Mesothelial cell of epicardium (in vitro differentiated cells): Measurements from ENCODE around the gene HNRNPM. TPM values are rescaled to one million over a fixed set of nuclear protein-coding genes. Genes with fewer than 3 reads are reported as not detected.
A peak's percentile ranks its signal among the peaks of the same experiment; 100 is the strongest.

ENCODE experiments used
- DNase-seq, 2 experiments: peaks; one replicate each; pipeline ENCODE4 v3.0.0; 2021; ENCODE audit warnings: low spot score in 2 of 2; ENCODE audit not compliant: unreplicated experiment in 2 of 2
- H3K27ac Mint-ChIP-seq: 2 replicates; pipeline ENCODE4 v1.8.0; 2021; ENCODE audit warnings: mixed read lengths
- H3K27me3 Mint-ChIP-seq: 2 replicates; pipeline ENCODE4 v1.8.0; 2021; ENCODE audit warnings: low read depth, mixed read lengths
- H3K36me3 Mint-ChIP-seq: 2 replicates; pipeline ENCODE4 v1.8.0; 2021; ENCODE audit warnings: mixed read lengths
- H3K4me1 Mint-ChIP-seq: 2 replicates; pipeline ENCODE4 v1.8.0; 2021; ENCODE audit warnings: mixed read lengths
- H3K4me3 Mint-ChIP-seq: 2 replicates; pipeline ENCODE4 v1.8.0; 2021; ENCODE audit warnings: mild to moderate bottlenecking, moderate library complexity, mixed read lengths
- H3K9me3 Mint-ChIP-seq: 2 replicates; pipeline ENCODE4 v1.8.0; 2021; ENCODE audit warnings: mixed read lengths
- CTCF ChIP-seq: fragments of 200-600 bp; sonication (generic); IDR thresholded peaks from one replicate; pipeline ENCODE4 v1.5.0; 2021; ENCODE audit warnings: antibody characterized with exemption; ENCODE audit not compliant: unreplicated experiment
- total RNA-seq: library from RNA; stranded (reverse); gene quantifications from 3 replicates; pipeline ENCODE4 v1.2.1, GENCODE V29; 2021

The HNRNPM gene
- total RNA-seq, 1 donor from 2014 or later: 249 TPM

DNA sequence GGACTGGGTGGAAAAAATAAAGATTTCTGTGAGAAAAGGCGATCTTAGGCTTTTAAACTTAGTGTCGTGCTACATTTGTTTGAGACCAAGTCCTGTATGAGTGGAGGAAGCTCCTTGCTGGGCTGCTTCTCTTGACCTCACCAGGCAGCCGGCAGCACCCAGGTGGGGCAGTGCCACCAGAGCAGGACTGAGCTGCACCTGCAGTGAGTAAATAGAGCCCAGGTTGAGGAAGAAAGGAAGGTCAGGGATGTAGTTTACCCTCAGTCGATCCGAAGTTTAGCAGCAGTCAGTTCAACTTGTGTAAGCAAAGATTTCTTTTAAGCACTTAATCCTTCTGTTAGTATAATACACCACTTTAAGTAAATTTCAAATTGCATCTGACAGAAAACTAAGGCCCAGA, 13.6 kb downstream of the HNRNPM start:
- TF ChIP-seq CTCF: no peak
- DNase-seq: no peak
- Mint-ChIP-seq H3K4me3 (no peak overlapping the region), H3K36me3 (peaks cover 11% of the 10 kb centered on the region), H3K27ac (peak overlapping the region; percentile 96), H3K4me1 (peaks cover 68% of the 10 kb centered on the region), H3K9me3 (no peaks in the 10 kb centered on the region), H3K27me3 (no peaks in the 10 kb centered on the region)

- TF ChIP-seq CTCF: no peak
- no peak for DNase-seq
- Mint-ChIP-seq H3K4me3 (peak overlapping the region; percentile 24), H3K4me1 (peaks cover 69% of the 10 kb centered on the region), H3K27me3 (no peaks in the 10 kb centered on the region), H3K27ac (peak overlapping the region; percentile 96), H3K9me3 (no peaks in the 10 kb centered on the region), H3K36me3 (peaks cover 13% of the 10 kb centered on the region)
These were observed 14.3 kb downstream of the HNRNPM start for GRCh38 chr19:8459095-8459494.

DNA sequence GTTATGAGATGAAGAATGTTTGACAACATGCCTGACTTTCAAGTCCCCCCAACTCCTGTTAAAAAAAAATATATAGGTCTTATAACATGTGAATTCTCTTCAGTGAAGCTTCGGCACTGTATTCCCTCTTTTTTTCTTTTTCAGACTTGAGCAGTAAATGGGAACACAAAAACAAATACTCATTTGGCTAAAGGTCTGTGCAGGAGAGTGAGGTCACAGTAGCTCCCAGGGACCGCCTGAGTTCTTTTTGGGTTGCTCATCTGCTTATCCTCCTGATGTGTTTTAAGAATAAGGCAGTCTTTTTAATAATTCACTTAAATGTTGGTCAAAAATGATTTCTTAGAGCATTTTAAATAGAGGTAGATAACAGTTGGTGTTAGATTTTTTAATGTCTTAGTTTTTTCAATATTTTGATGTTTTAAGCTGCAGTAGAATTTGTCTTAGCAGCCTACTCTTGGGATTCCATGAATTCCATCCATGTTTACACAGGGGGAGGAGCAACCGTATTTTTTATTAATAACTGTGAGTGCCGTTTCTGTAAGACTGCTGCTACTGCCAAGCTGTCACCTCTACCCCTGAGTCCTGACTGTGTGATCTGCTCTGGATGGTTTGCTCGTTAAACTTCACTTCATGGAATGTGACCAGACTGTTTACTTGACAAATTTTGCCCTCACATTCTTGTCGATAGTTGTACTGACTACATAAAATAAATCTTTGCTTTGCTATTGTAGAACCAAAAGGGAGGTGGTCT, 14.9 kb downstream of the HNRNPM start:
- Mint-ChIP-seq H3K9me3 (no peaks in the 10 kb centered on the region), H3K4me3 (peak overlapping the region; percentile 24), H3K4me1 (peaks cover 69% of the 10 kb centered on the region), H3K27me3 (no peaks in the 10 kb centered on the region), H3K36me3 (peaks cover 17% of the 10 kb centered on the region), H3K27ac (peak overlapping the region; percentile 96)
- no peak for DNase-seq
- TF ChIP-seq CTCF: no peak

GRCh38 chr19:8460516-8461298, 15.9 kb downstream of the HNRNPM start:
- Mint-ChIP-seq H3K4me3 (no peak overlapping the region), H3K27me3 (no peaks in the 10 kb centered on the region), H3K27ac (peak overlapping the region; percentile 96), H3K36me3 (peaks cover 23% of the 10 kb centered on the region), H3K4me1 (peaks cover 69% of the 10 kb centered on the region), H3K9me3 (no peaks in the 10 kb centered on the region)
- DNase-seq: no peak
- no peak for TF ChIP-seq CTCF

- H3K4me1 Mint-ChIP-seq: peaks cover 67% of the 10 kb centered on the region
- no peak overlapping the region for H3K4me3 Mint-ChIP-seq
- no peak for DNase-seq
- no peaks in the 10 kb centered on the region for H3K27me3 Mint-ChIP-seq
- H3K9me3 Mint-ChIP-seq: no peaks in the 10 kb centered on the region
- peak overlapping the region; percentile 7 for H3K27ac Mint-ChIP-seq
- peaks cover 26% of the 10 kb centered on the region for H3K36me3 Mint-ChIP-seq
- TF ChIP-seq CTCF: no peak
These were observed 16.6 kb downstream of the HNRNPM start for GRCh38 chr19:8461376-8461775.
